HG03175 (cell line): Measurements from ENCODE around the gene PPP1R1B.
A peak's percentile ranks its signal among the peaks of the same experiment; 100 is the strongest.

Source experiments
- ATAC-seq: cut with Tn5 transposase; IDR thresholded peaks from one replicate; pipeline ENCODE4 v1.9.1; 2021; ENCODE audit warnings: mild to moderate bottlenecking, moderate library complexity; ENCODE audit not compliant: unreplicated experiment

Gene PPP1R1B

GRCh38 chr17:39614545-39615157 lies 12.1 kb upstream of the PPP1R1B start:
- no peak for ATAC-seq

GRCh38 chr17:39615434-39615833 lies 11.3 kb upstream of the PPP1R1B start:
- ATAC-seq = no peak

- no peak for ATAC-seq
Observed at GRCh38 chr17:39617100-39617445, 9.7 kb upstream of the PPP1R1B start.

GRCh38 chr17:39617446-39618245 lies 9.1 kb upstream of the PPP1R1B start:
- ATAC-seq = no peak

- ATAC-seq = no peak
Observed at GRCh38 chr17:39618246-39618913, 8.4 kb upstream of the PPP1R1B start.

GRCh38 chr17:39618956-39619785 lies 7.6 kb upstream of the PPP1R1B start:
- ATAC-seq = no peak

GRCh38 chr17:39619786-39620101 lies 7.0 kb upstream of the PPP1R1B start:
- no peak for ATAC-seq

- peak; percentile 57 for ATAC-seq
Observed at GRCh38 chr17:39621523-39622379, 5.0 kb upstream of the PPP1R1B start.

- ATAC-seq = peak; percentile 32
Observed at GRCh38 chr17:39622380-39623006, 4.3 kb upstream of the PPP1R1B start.

- no peak for ATAC-seq
Observed at GRCh38 chr17:39623356-39623950, 3.3 kb upstream of the PPP1R1B start.

- ATAC-seq = no peak
Observed at GRCh38 chr17:39624313-39624712, 2.4 kb upstream of the PPP1R1B start.

- ATAC-seq = no peak
Observed at GRCh38 chr17:39625198-39625785, 1.5 kb upstream of the PPP1R1B start.

- ATAC-seq = no peak
Observed at GRCh38 chr17:39627047-39627711, 427 bp downstream of the PPP1R1B start.

- ATAC-seq = no peak
Observed at GRCh38 chr17:39627712-39628516, 1.2 kb downstream of the PPP1R1B start.

GRCh38 chr17:39628655-39629493 lies 2.1 kb downstream of the PPP1R1B start:
- no peak for ATAC-seq

- ATAC-seq = no peak
Observed at GRCh38 chr17:39629494-39629880, 2.7 kb downstream of the PPP1R1B start.

- ATAC-seq = no peak
Observed at GRCh38 chr17:39629898-39630297, 3.1 kb downstream of the PPP1R1B start.
